ENCODE data around the gene TSACC. TPM values are rescaled to one million over a fixed set of nuclear protein-coding genes. Genes with fewer than 3 reads are reported as not detected.

The TSACC gene
- total and polyA plus RNA-seq, 9 of the 15 experiments (the other 6 are each of a cell fraction or from before 2014, with no cell fraction given) = 0.45 to 7.4 (median 2.6) TPM

GRCh38 chr1:156389311-156389710 is 51.0 kb downstream of the TSACC start:
- Histone ChIP-seq H3K9ac (ENCODE audit: insufficient read depth in 1 of 2, low read depth in 2 of 2, low read length in 2 of 2) (no peak overlapping the region), H3K9me1 (ENCODE audit: control insufficient read depth, insufficient read depth, low read length) (no peaks in the 10 kb centered on the region), H3K27ac (ENCODE audit: extremely low read depth, low read depth, low read length) (no peak overlapping the region), H3K27me3 (ENCODE audit: control insufficient read depth in 2 of 2, insufficient read depth in 2 of 2, low read length in 2 of 2) (peaks cover 11 to 18% of the 10 kb centered on the region in 2 experiments; a peak in 4 of 5 replicates), H3K4me1 (replicated peaks in 1 of 2; ENCODE audit: control insufficient read depth in 2 of 2, insufficient read depth in 2 of 2, low read length in 2 of 2) (peaks cover 0 to 33% of the 10 kb centered on the region in 2 experiments; a peak in 2 of 5 replicates), H3K4me2 (ENCODE audit: insufficient read depth, low read length) (no peak overlapping the region), H4K20me1 (replicated peaks; ENCODE audit: control insufficient read depth, insufficient read depth, low read length) (peaks cover 3% of the 10 kb centered on the region; the same call in 1 of the 2 replicates), H2AFZ (ENCODE audit: low read depth, low read length) (no peak overlapping the region), H3K36me3 (ENCODE audit: control insufficient read depth, insufficient read depth, low read length) (no peaks in the 10 kb centered on the region), H3K79me2 (ENCODE audit: control insufficient read depth, insufficient read depth, low read length) (no peaks in the 10 kb centered on the region), H3K9me3 (replicated peaks; ENCODE audit: control insufficient read depth, insufficient read depth, low read depth, low read length) (no peaks in the 10 kb centered on the region), H3K4me3 (no peak overlapping the region)
- FAIRE-seq (no peak), DNase-seq (ENCODE audit: extremely low read depth in 1 of 4, low spot score in 3 of 4) (no peak), ATAC-seq (no peak)
- no TSS peak for BruUV-seq (replicated peaks)
- intact Hi-C loops (cut with micrococcal nuclease) = no loop called here
- TF ChIP-seq ZKSCAN3 (CRISPR knock-in tag; IDR thresholded peaks at IDR 0.05) (no peak), STAT5B (CRISPR knock-in tag; IDR thresholded peaks at IDR 0.05) (no peak), DEAF1 (CRISPR knock-in tag; IDR thresholded peaks at IDR 0.05) (no peak), CREB1 (IDR thresholded peaks at IDR 0.05) (no peak), CREB1 (CRISPR knock-in tag; IDR thresholded peaks at IDR 0.05) (no peak), HMG20A (CRISPR knock-in tag; conservative IDR thresholded peaks at IDR 0.05) (no peak), ZBTB26 (CRISPR knock-in tag; IDR thresholded peaks at IDR 0.05) (no peak)
- 31% methylated on average over 8 of the region's 8 CpGs for WGBS (ENCODE audit: insufficient coverage, low coverage, missing lambda C conversion rate)
- ChIA-PET POLR2A (interaction anchor here (1.0 to 1.3 kb wide), 3 partner anchors 11 to 272 kb away, joined by 3 to 6 read pairs (median 3); no protein-coding TSS in a partner anchor), CTCF (ENCODE audit: low intra/inter-chr PET ratio) (interaction anchor here (10.1 kb wide), 1 partner anchor 55 kb away, joined by 240 read pairs; no protein-coding TSS in a partner anchor)
- in situ Hi-C loops (cut with MboI) = loop anchor here (5.0 kb wide), 2 partner anchors 53 to 213 kb away; partner anchors contain the start of gene GPATCH4

All from K562 (cell line).